PC-9 (cell line): ENCODE results near the gene SLCO2B1. TPM values are rescaled to one million over a fixed set of nuclear protein-coding genes. Genes with fewer than 3 reads are reported as not detected.

ENCODE experiments used
- Bru-seq: library from RNA; stranded (reverse); fragments of 400-500 nt; gene quantifications from one replicate; lab custom pipeline; 2021; lab: Mats Ljungman, UMichigan
- BruChase-seq, 2 experiments: library from RNA; stranded (reverse); fragments of 400-500 nt; gene quantifications; one replicate each; lab custom pipeline; 2021; lab: Mats Ljungman, UMichigan
- BruUV-seq: library from RNA; stranded (reverse); fragments of 400-500 nt; replicated peaks from 2 replicates; lab custom pipeline; 2021; lab: Mats Ljungman, UMichigan
- CTCF ChIA-PET: fragments of 300-600 bp; sonication (Branson Sonifier 250); formaldehyde crosslinking; loops from one replicate; lab custom pipeline; 2022; ENCODE audit warnings: antibody characterized with exemption; lab: Charles Lee
- POLR2A ChIA-PET: fragments of 300-600 bp; sonication (Branson Sonifier 250); formaldehyde crosslinking; loops from one replicate; lab custom pipeline; 2022; ENCODE audit warnings: antibody characterized with exemption; ENCODE audit not compliant: unreplicated experiment; lab: Charles Lee
- DNase-seq, 2 experiments: peaks; one replicate each; pipeline versions ENCODE4 v3.0.0 to v3.0.0-alpha.2; 2015 to 2022; ENCODE audit warnings: mixed read lengths in 1 of 2
- H2AFZ ChIP-seq: fragments of 200-600 bp; sonication (generic); 2 replicates; pipeline ENCODE4 v1.8.1; 2017; ENCODE audit warnings: antibody characterized with exemption
- H3F3A ChIP-seq: fragments of 200-600 bp; sonication (generic); 2 replicates; pipeline ENCODE4 v1.8.1; 2017; ENCODE audit warnings: antibody characterized with exemption, mild to moderate bottlenecking, low read depth; ENCODE audit not compliant: insufficient read depth
- H3K27ac ChIP-seq: fragments of 200-600 bp; sonication (generic); 2 replicates; pipeline ENCODE4 v1.6.1; 2016; ENCODE audit warnings: mixed run types
- H3K27me3 ChIP-seq: fragments of 200-600 bp; sonication (generic); 2 replicates; pipeline ENCODE4 v1.6.1; 2016; ENCODE audit warnings: low read depth, mixed run types; ENCODE audit not compliant: insufficient read depth
- H3K36me3 ChIP-seq: fragments of 200-600 bp; sonication (generic); 2 replicates; pipeline ENCODE4 v1.6.1; 2016; ENCODE audit warnings: low read depth, mixed run types
- H3K4me1 ChIP-seq: fragments of 200-600 bp; sonication (generic); replicated peaks from 2 replicates; pipeline ENCODE4 v1.6.1; 2016; ENCODE audit warnings: mixed run types; ENCODE audit not compliant: insufficient read depth
- H3K4me2 ChIP-seq: fragments of 200-600 bp; sonication (generic); 2 replicates; pipeline ENCODE4 v1.6.1; 2017; ENCODE audit warnings: mixed run types
- H3K4me3 ChIP-seq: fragments of 200-600 bp; sonication (generic); 2 replicates; pipeline ENCODE4 v1.6.1; 2016; ENCODE audit warnings: mixed run types
- H3K79me2 ChIP-seq: fragments of 200-600 bp; sonication (generic); 2 replicates; pipeline ENCODE4 v1.6.1; 2017; ENCODE audit warnings: low read depth, mixed run types
- H3K9me2 ChIP-seq: fragments of 200-600 bp; sonication (generic); 2 replicates; pipeline ENCODE4 v1.8.1; 2017; ENCODE audit warnings: mild to moderate bottlenecking; ENCODE audit not compliant: insufficient read depth
- H3K9me3 ChIP-seq: fragments of 200-600 bp; sonication (generic); 2 replicates; pipeline ENCODE4 v1.8.1; 2016; ENCODE audit warnings: low read depth; ENCODE audit not compliant: insufficient read depth
- H4K20me1 ChIP-seq: fragments of 200-600 bp; sonication (generic); 2 replicates; pipeline ENCODE4 v1.8.1; 2017; ENCODE audit not compliant: insufficient read depth
- CTCF ChIP-seq: fragments of 200-600 bp; sonication (generic); conservative IDR thresholded peaks from 2 replicates; pipeline ENCODE4 v1.6.1; 2017; ENCODE audit warnings: mixed run types, antibody characterized with exemption, mild to moderate bottlenecking, moderate library complexity
- EZH2 ChIP-seq: fragments of 200-600 bp; sonication (generic); IDR thresholded peaks from 2 replicates; pipeline ENCODE4 v1.8.0; 2017; ENCODE audit warnings: antibody characterized with exemption, low read depth
- intact Hi-C: fragments of 100-400 bp; cut with micrococcal nuclease; formaldehyde crosslinking; loops from one replicate; pipeline ENCODE4 v1.10.0; 2022; ENCODE audit not compliant: unreplicated experiment
- long read RNA-seq: library from polyadenylated mRNA; stranded (forward); transcript quantifications from one replicate; pipeline ENCODE4 v2.0.0, GENCODE V29; 2022
- total RNA-seq: library from RNA; stranded (reverse); gene quantifications from 2 replicates; pipeline ENCODE4 v1.2.3, GENCODE V29; 2021

The SLCO2B1 gene
- 1.3 TPM in 1 of 2 replicates, not detected in the other for total RNA-seq
- Bru-seq, nascent RNA, result percentile 7 among the genes with signal in this experiment
- percentile 12 among the genes with signal in this experiment for BruChase-seq, experiment 1, labeled RNA remaining after a 2-hour chase
- BruChase-seq, experiment 2, labeled RNA remaining after a 6-hour chase, result percentile 10 among the genes with signal in this experiment
- long read RNA-seq, result 0 reads

- no peaks in the 10 kb centered on the region for H3K9me3 ChIP-seq
- no TSS peak for BruUV-seq
- POLR2A ChIA-PET, result no interaction called here
Observed at GRCh38 chr11:75150879-75151278, at the start of gene SLCO2B1. SLCO2B1 (plus strand) TSS chr11:75151107; CDS start chr11:75151382, 275 bp downstream.

GRCh38 chr11:75101424-75102128, 49.3 kb upstream of the SLCO2B1 start:
- CTCF ChIA-PET, result no interaction called here
- H3K4me1 ChIP-seq, result no peaks in the 10 kb centered on the region
- DNase-seq, result no peak
- peaks cover 3% of the 10 kb centered on the region; the same call in 1 of the 2 replicates for H3K27me3 ChIP-seq
- no peak overlapping the region for H2AFZ ChIP-seq
- H3K9me3 ChIP-seq, result no peaks in the 10 kb centered on the region
- no peak overlapping the region for H3K27ac ChIP-seq
- H3K79me2 ChIP-seq, result no peaks in the 10 kb centered on the region
- H3K9me2 ChIP-seq, result no peaks in the 10 kb centered on the region
- H3F3A ChIP-seq, result no peaks in the 10 kb centered on the region
- no peak overlapping the region for H3K4me3 ChIP-seq
- intact Hi-C loops, result no loop called here
- POLR2A ChIA-PET, result interaction anchor here (0.6 kb wide), 1 partner anchor 931 kb away, joined by 4 read pairs; the partner anchor contains the start of genes C2CD3 and PPME1
- BruUV-seq, result no TSS peak
- H3K4me2 ChIP-seq, result no peak overlapping the region
- no peaks in the 10 kb centered on the region for H3K36me3 ChIP-seq
- no peak for TF ChIP-seq CTCF
- TF ChIP-seq EZH2, result no peak
- H4K20me1 ChIP-seq, result no peaks in the 10 kb centered on the region

More at GRCh38 chr11:75150879-75151278, at the start of gene SLCO2B1:
- no peaks in the 10 kb centered on the region for H3K36me3 ChIP-seq
- no peaks in the 10 kb centered on the region for H3F3A ChIP-seq
- no peak within 1 kb of the TSS for H3K27ac ChIP-seq
- H3K79me2 ChIP-seq, result no peaks in the 10 kb centered on the region
- no peak for TF ChIP-seq EZH2
- TF ChIP-seq CTCF, result no peak
- H3K9me2 ChIP-seq, result no peaks in the 10 kb centered on the region
- H3K4me3 ChIP-seq, result no peak within 1 kb of the TSS
- no peak for DNase-seq
- H3K4me1 ChIP-seq, result no peaks in the 10 kb centered on the region
- peaks cover 68% of the 10 kb centered on the region for H3K27me3 ChIP-seq
- no peak within 1 kb of the TSS for H3K4me2 ChIP-seq
- no peak within 1 kb of the TSS for H2AFZ ChIP-seq
- CTCF ChIA-PET, result interaction anchor here (0.6 kb wide), 1 partner anchor 980 kb away, joined by 4 read pairs; the partner anchor contains the start of gene PPME1
- intact Hi-C loops, result no loop called here
- H4K20me1 ChIP-seq, result no peaks in the 10 kb centered on the region

GRCh38 chr11:75103380-75104026, 47.4 kb upstream of the SLCO2B1 start:
- no peak overlapping the region for H3K27ac ChIP-seq
- BruUV-seq, result no TSS peak
- DNase-seq, result no peak
- CTCF ChIA-PET, result interaction anchor here (0.7 kb wide), 1 partner anchor 146 kb away, joined by 13 read pairs; no protein-coding TSS in a partner anchor
- no peaks in the 10 kb centered on the region for H3K9me3 ChIP-seq
- intact Hi-C loops, result no loop called here
- no peaks in the 10 kb centered on the region for H3K79me2 ChIP-seq
- TF ChIP-seq EZH2 (no peak), CTCF (no peak)
- no peak overlapping the region for H3K4me2 ChIP-seq
- no peaks in the 10 kb centered on the region for H3K36me3 ChIP-seq
- H2AFZ ChIP-seq, result no peak overlapping the region
- H3K9me2 ChIP-seq, result no peaks in the 10 kb centered on the region
- H3K27me3 ChIP-seq, result no peaks in the 10 kb centered on the region
- no peaks in the 10 kb centered on the region for H3K4me1 ChIP-seq
- no peaks in the 10 kb centered on the region for H3F3A ChIP-seq
- POLR2A ChIA-PET, result interaction anchor here (0.5 kb wide), 1 partner anchor 204 kb away, joined by 4 read pairs; no protein-coding TSS in a partner anchor
- no peak overlapping the region for H3K4me3 ChIP-seq
- H4K20me1 ChIP-seq, result no peaks in the 10 kb centered on the region
